Spleen (tissue), 11 donors: Measurements from ENCODE around the gene CCDC3. TPM values are rescaled to one million over a fixed set of nuclear protein-coding genes. Genes with fewer than 3 reads are reported as not detected.
A peak's percentile ranks its signal among the peaks of the same experiment; 100 is the strongest.

Source experiments
- DNase-seq: peaks from one replicate; pipeline ENCODE4 v3.0.0-alpha.2; 2020
- H3K27ac ChIP-seq, 8 donors: fragments of 200-600 bp; sonication (generic) in 7 of 8; 1 replicate in 4 of 8; 2 replicates in 4 of 8; pipeline versions ENCODE4 v1.5.0 to v1.8.0; 2016 to 2021; ENCODE audit warnings: inconsistent platforms in 4 of 8, mild to moderate bottlenecking in 4 of 8, moderate library complexity in 1 of 8
- H3K27me3 ChIP-seq, 7 donors: fragments of 200-600 bp; sonication (generic) in 6 of 7; replicated peaks in 1 of 7; 1 replicate in 4 of 7; 2 replicates in 3 of 7; pipeline versions ENCODE4 v1.5.0 to v1.8.0; 2016 to 2021; ENCODE audit warnings: inconsistent platforms in 3 of 7, mild to moderate bottlenecking in 1 of 7
- H3K36me3 ChIP-seq, 6 donors: fragments of 200-600 bp; sonication (generic) in 5 of 6; 1 replicate in 4 of 6; 2 replicates in 2 of 6; pipeline versions ENCODE4 v1.5.0 to v1.8.0; 2016 to 2021; ENCODE audit warnings: inconsistent platforms in 2 of 6
- H3K4me1 ChIP-seq, 6 donors: fragments of 200-600 bp; sonication (generic) in 5 of 6; 1 replicate in 3 of 6; 2 replicates in 3 of 6; pipeline versions ENCODE4 v1.5.0 to v1.8.0; 2016 to 2021; ENCODE audit warnings: inconsistent platforms in 3 of 6
- H3K4me3 ChIP-seq, 8 donors: fragments of 200-600 bp; sonication (generic) in 7 of 8; 1 replicate in 4 of 8; 2 replicates in 4 of 8; pipeline versions ENCODE4 v1.5.0 to v1.8.0; 2016 to 2021; ENCODE audit warnings: inconsistent platforms in 4 of 8, mild to moderate bottlenecking in 4 of 8, moderate library complexity in 2 of 8
- H3K9me3 ChIP-seq, 8 donors: fragments of 200-600 bp; sonication (generic) in 7 of 8; 1 replicate in 4 of 8; 2 replicates in 4 of 8; pipeline versions ENCODE4 v1.5.0 to v1.8.0; 2016 to 2021; ENCODE audit warnings: inconsistent platforms in 4 of 8
- CTCF ChIP-seq, 11 experiments: fragments of 200-600 bp in 7 of 11; fragments of 450-650 bp in 4 of 11; sonication (generic) in 4 of 11; IDR thresholded peaks in 8 of 11; conservative IDR thresholded peaks in 3 of 11; 1 replicate in 7 of 11; 2 replicates in 4 of 11; pipeline versions ENCODE4 v1.4.0 to v1.8.0; 2016 to 2021; ENCODE audit warnings: antibody characterized with exemption in 11 of 11, inconsistent platforms in 4 of 11, mild to moderate bottlenecking in 1 of 11
- POLR2A ChIP-seq, 3 donors: fragments of 450-650 bp; IDR thresholded peaks; one replicate each; pipeline ENCODE4 v1.5.1; 2017; ENCODE audit warnings: antibody characterized with exemption in 3 of 3, mild to moderate bottlenecking in 1 of 3
- POLR2AphosphoS5 ChIP-seq, 3 donors: sonication (generic); formaldehyde crosslinking; IDR thresholded peaks; one replicate each; pipeline ENCODE4 v1.5.1; 2017; ENCODE audit warnings: antibody characterized with exemption in 3 of 3
- whole genome bisulfite sequencing, 5 donors: extraction: QIAGEN DNeasy Blood & Tissue Kit in 3 of 5; methylation state at CpG; one replicate each; pipeline versions ENCODE4 v1.1.5 to v1.1.7; 2013 to 2018; 5-methylcytosine and 5-hydroxymethylcytosine counted together
- intact Hi-C: fragments of 100-400 bp; cut with DNase I; formaldehyde crosslinking; loops from one replicate; pipeline ENCODE4 v1.15.0; 2023; ENCODE audit warnings: low total_unique reads
- polyA plus RNA-seq, 3 donors: library from polyadenylated mRNA; stranded (reverse); fragments of 200-250 nt; gene quantifications; one replicate each; pipeline ENCODE4 v1.2.1, GENCODE V29; 2013
- total RNA-seq, 7 donors: library from RNA; depleted of rRNA in 3 of 7; stranded (reverse); fragments of >200 nt in 3 of 7; fragmentation: NEBNext Ultra II Directional in 4 of 7; extraction: Animal tissue kit (Norgen Biotek cat#: 25700) in 4 of 7; gene quantifications; one replicate each; pipeline versions ENCODE4 v1.1.0 to v1.2.1, GENCODE V29; 2016 to 2021
- donor health status: healthy with polysubstance abuse.
- donor health status: DM: no; HTN: no; CAD: no; lungs with moderate emphysema.
- donor health status: DM: no; HTN: no; CAD: no.
- donor health status: Bipolar disorder and iron deficiency.
- donor health status: healthy.
- donor health status: DM: no; HTN: no; CAD: no.
- donor health status: DM: yes; HTN: yes; CAD: no.

CCDC3 gene
- total and polyA plus RNA-seq, 10 donors, result 4.7 to 36.9 (median 26.8) TPM

- intact Hi-C loops, result no loop called here
- Histone ChIP-seq H3K36me3 (no peaks in the 10 kb centered on the region), H3K27ac (no peak overlapping the region), H3K27me3 (peaks cover 0 to 50% (median 9%) of the 10 kb centered on the region in 7 donors), H3K4me1 (peaks cover 0 to 16% (median 9%) of the 10 kb centered on the region in 6 donors), H3K9me3 (no peaks in the 10 kb centered on the region), H3K4me3 (no peak overlapping the region)
- no peak for TF ChIP-seq CTCF (IDR thresholded peaks at IDR 0.05 in 8 of 11, conservative IDR thresholded peaks at IDR 0.05 in 3 of 11)
- no peak for TF ChIP-seq POLR2AphosphoS5 (IDR thresholded peaks at IDR 0.05)
- TF ChIP-seq POLR2A (IDR thresholded peaks at IDR 0.05), result no peak
- no peak for DNase-seq
Observed at GRCh38 chr10:13003004-13003403, 1.5 kb upstream of the CCDC3 start.

- H3K4me1 ChIP-seq, result peaks cover 0 to 16% (median 9%) of the 10 kb centered on the region in 6 donors
- TF ChIP-seq POLR2A (IDR thresholded peaks at IDR 0.05) (no peak), CTCF (IDR thresholded peaks at IDR 0.05 in 8 of 11, conservative IDR thresholded peaks at IDR 0.05 in 3 of 11) (no peak), POLR2AphosphoS5 (IDR thresholded peaks at IDR 0.05) (no peak)
- H3K27ac ChIP-seq, result peak overlapping the region in 1 of 8 donors; percentile 47
- H3K4me3 ChIP-seq, result peak overlapping the region in 7 of 8 donors; percentile 18 to 68 (median 40)
- 4 to 13% (median 8%) methylated on average over 4 to 9 of the region's 9 CpGs for WGBS, 5 donors
- DNase-seq, result no peak
- H3K27me3 ChIP-seq, result peaks cover 0 to 40% (median 9%) of the 10 kb centered on the region in 7 donors
- no peaks in the 10 kb centered on the region for H3K9me3 ChIP-seq
- intact Hi-C loops, result no loop called here
- no peaks in the 10 kb centered on the region for H3K36me3 ChIP-seq
Observed at GRCh38 chr10:13001887-13002212, 337 bp upstream of the CCDC3 start.

GRCh38 chr10:13000431-13000830 is 1.1 kb downstream of the CCDC3 start:
- H3K4me1 ChIP-seq, result peaks cover 0 to 22% (median 9%) of the 10 kb centered on the region in 6 donors
- H3K27me3 ChIP-seq, result peaks cover 0 to 34% (median 9%) of the 10 kb centered on the region in 7 donors
- H3K36me3 ChIP-seq, result no peaks in the 10 kb centered on the region
- H3K4me3 ChIP-seq, result peak overlapping the region in 7 of 8 donors; percentile 34 to 68 (median 40)
- H3K9me3 ChIP-seq, result no peaks in the 10 kb centered on the region
- DNase-seq, result no peak
- TF ChIP-seq POLR2AphosphoS5 (IDR thresholded peaks at IDR 0.05), result no peak
- TF ChIP-seq CTCF (IDR thresholded peaks at IDR 0.05 in 8 of 11, conservative IDR thresholded peaks at IDR 0.05 in 3 of 11), result no peak
- intact Hi-C loops, result no loop called here
- H3K27ac ChIP-seq, result no peak overlapping the region
- WGBS, 5 donors, result 73 to 86% (median 82%) methylated on average over 4 of the region's 4 CpGs

- no peak for TF ChIP-seq CTCF (IDR thresholded peaks at IDR 0.05 in 8 of 11, conservative IDR thresholded peaks at IDR 0.05 in 3 of 11)
- TF ChIP-seq POLR2A (IDR thresholded peaks at IDR 0.05), result no peak
- no peak for TF ChIP-seq POLR2AphosphoS5 (IDR thresholded peaks at IDR 0.05)
- Histone ChIP-seq H3K9me3 (no peaks in the 10 kb centered on the region), H3K4me3 (peak overlapping the region in 4 of 8 donors; percentile 40 to 68 (median 47)), H3K36me3 (no peaks in the 10 kb centered on the region), H3K27me3 (peaks cover 0 to 34% (median 9%) of the 10 kb centered on the region in 7 donors), H3K4me1 (peaks cover 0 to 23% (median 9%) of the 10 kb centered on the region in 6 donors), H3K27ac (no peak overlapping the region)
- no peak for DNase-seq
- intact Hi-C loops, result no loop called here
- WGBS, 5 donors, result 72 to 94% (median 84%) methylated on average over 6 of the region's 6 CpGs
Observed at GRCh38 chr10:12999849-13000248, 1.7 kb downstream of the CCDC3 start.
